ENCODE results near the gene ZNF836.
"Not testable (repeated sequence)": the region's sequence is repeated elsewhere in the genome, so short reads cannot be mapped to it uniquely, and the experiment has no call there.

ZNF836 gene

GRCh38 chr19:52171321-52172169 lies at the start of gene ZNF836:
Gene ZNF836 (minus strand): TSS chr19:52171621. CDS start chr19:52168072, 3,549 bp downstream.
- peak; percentile 15 for DNase-seq

- DNase-seq = no peak
Measured at GRCh38 chr19:52221031-52221430, 49.6 kb upstream of the ZNF836 start.

GRCh38 chr19:52219611-52220010 lies 48.2 kb upstream of the ZNF836 start:
- DNase-seq = no peak

- no peak for DNase-seq
Measured at GRCh38 chr19:52217576-52217975, 46.2 kb upstream of the ZNF836 start.

- no peak for DNase-seq
Measured at GRCh38 chr19:52216401-52216800, 45.0 kb upstream of the ZNF836 start.

DNA sequence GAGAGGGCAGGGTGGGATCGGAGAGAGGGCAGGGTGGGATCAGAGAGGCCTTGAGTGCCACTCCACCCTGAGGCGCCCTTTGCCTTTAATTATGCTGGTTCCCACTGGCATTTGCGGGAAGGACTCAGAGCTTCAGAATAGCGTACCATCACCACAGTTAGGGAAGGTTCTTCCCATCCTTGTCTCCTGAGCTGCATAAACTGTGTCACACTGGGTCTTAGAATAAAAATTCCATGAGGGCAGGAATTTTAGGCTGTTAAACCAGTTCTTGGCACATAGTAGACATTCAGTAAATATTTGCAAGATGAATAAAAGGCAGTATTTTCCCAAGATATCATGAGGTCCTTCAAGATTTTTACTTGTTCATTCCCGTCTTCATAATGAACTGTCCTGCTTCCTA lies 42.8 kb upstream of the ZNF836 start:
- DNase-seq = no peak

GRCh38 chr19:52212572-52213255 lies 41.3 kb upstream of the ZNF836 start:
- no peak for DNase-seq

DNA sequence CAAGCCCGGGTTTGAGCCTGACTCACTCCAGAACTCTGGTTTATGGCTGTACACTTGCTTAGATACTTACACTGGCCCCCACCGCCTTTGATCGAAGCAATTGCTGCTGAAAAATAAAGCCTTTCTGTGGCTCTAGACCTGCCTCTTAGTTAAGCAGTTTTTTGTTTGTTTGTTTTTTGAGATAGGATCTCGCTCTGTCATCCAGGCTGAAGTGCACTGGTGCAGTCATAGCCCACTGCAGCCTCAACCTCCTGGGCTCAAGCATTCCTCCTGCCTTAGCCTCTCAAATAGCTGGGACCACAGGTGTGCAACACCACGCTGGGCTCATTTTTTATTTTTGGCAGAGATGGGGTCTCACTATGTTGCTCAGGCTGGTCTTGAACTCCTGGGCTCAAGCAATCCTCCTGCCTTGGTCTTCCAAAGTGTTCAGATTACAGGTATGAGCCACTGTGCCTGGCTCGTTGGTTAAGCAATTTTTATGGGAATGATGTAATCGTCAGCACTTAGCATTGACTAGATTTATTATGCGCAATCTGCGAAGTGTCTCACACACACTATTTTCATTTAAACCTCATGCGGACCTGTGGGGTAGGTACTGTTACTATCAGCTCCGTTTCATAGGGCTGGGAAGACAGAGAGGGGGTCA lies 40.6 kb upstream of the ZNF836 start:
- DNase-seq = no peak

GRCh38 chr19:52211203-52211602 lies 39.8 kb upstream of the ZNF836 start:
- no peak for DNase-seq

- DNase-seq = no peak
Measured at GRCh38 chr19:52206481-52206880, 35.1 kb upstream of the ZNF836 start.

GRCh38 chr19:52200755-52201391 lies 29.5 kb upstream of the ZNF836 start:
- not testable (repeated sequence) for DNase-seq

DNA sequence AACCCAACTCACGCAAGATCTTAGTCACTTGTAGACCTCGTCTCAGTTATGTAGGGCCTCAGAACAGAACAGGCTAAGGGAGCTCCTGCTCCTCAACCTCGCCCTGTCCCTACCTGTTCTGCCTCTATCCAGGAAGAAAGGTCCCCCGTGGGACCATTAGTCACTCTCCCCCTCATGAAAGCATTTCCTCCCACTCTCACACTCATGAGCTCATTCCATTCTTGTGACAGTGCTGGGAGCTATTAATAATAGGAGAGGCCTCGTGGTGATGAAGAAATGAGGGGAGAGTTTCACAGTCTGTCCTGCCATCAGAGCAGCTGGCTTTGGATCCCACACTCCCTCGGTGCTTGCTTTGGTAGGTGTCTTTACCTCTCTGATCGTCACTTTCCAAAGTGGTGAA lies 28.6 kb upstream of the ZNF836 start:
- DNase-seq = no peak

- no peak for DNase-seq
Measured at GRCh38 chr19:52198678-52199077, 27.3 kb upstream of the ZNF836 start.

DNA sequence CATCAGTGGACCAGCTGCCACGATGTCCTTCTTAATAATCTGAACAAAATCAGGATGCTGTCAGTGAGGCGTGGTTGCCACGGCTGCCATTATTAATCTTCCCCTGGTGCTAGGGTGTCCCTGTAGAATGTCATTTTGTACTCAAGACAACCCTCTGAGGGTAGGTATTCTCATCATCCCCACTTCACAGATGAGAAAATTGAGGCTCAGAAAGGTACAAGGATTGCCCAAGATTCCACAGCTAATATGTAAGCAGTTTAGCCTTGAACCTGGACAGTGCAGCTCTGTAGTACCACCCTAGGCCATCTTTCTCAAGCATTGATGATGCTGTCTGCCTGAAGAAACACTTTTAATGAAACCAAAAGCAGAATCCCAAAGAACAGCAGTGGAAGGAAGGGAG lies 26.5 kb upstream of the ZNF836 start:
- no peak for DNase-seq

- no peak for DNase-seq
Measured at GRCh38 chr19:52196256-52196967, 25.0 kb upstream of the ZNF836 start.

DNA sequence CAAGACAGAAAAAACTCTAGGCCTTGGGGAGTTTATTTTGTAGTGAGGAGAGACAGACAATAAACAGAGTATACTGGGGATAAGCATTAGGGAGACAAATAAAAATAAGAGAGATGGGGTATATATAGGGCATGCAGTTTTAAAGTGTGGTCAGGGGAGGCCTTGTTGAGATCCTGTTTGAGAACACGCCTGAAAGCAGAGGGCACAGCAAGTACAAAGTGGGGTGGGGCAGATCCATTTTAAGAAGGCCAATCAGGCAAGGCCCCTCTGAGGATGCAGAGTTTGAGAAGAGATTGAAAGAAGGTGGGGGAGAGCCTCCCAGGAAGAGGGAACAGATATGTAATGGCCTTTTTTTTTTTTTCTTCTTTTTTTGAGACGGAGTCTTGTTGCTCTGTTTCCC lies 20.5 kb upstream of the ZNF836 start:
- DNase-seq = no peak

DNA sequence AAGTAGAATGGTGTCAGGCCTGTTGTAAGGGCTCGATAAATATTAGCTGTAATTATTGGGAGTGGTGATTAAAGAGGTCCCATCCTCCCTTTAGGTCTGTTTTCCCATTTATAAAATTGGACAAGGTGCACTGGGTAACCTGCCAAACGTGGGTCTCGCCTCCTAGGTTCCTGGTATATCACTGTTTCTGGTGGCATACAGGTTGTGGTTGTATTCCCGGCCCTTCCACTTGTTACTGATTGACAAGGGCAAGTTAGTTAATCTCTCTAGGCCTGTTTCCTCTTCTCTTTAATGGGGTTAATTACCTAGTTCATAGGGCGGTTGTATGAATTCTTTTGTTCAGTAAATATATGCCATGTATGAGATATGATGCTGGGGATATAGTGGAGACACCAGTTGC lies 20.0 kb upstream of the ZNF836 start:
- no peak for DNase-seq

DNA sequence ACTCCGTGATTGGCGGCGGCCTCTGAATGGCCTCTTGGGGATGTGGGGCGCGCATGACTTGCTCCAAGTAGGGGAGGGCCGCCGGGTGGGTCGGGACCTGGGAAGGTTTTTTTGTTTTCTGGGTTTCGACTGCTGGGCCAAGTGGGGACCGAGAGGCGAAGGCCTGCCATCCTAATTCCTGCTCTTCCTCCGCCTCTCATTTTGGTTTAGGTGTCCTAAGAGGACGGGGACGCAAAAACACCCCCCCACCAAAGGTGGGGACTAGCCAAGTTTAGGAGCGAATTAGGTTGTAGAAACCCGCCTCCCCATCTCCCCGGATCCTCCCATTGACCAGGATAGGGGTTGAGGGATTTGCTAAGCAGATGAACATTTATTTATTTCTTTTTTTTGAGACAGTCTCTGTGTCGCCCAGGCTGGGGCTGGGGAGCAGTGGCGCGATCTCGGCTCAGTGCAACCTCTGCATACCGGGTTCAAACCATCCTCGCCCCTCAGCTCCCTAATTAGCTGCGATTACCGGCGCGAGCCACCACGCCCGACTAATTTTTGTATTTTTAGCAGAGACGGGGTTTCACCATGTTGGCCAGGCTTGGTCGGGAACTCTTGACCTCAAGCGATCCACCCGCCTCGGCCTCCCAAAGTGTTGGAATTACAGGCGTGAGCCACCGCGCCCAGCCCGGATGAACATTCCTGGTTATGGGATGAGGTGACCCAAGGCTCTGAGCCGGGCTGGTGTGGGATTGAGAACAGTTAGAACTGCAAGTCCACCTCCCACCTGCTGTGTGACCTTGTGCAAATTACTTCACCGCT lies 19.3 kb upstream of the ZNF836 start:
- DNase-seq = peak; percentile 38

DNA sequence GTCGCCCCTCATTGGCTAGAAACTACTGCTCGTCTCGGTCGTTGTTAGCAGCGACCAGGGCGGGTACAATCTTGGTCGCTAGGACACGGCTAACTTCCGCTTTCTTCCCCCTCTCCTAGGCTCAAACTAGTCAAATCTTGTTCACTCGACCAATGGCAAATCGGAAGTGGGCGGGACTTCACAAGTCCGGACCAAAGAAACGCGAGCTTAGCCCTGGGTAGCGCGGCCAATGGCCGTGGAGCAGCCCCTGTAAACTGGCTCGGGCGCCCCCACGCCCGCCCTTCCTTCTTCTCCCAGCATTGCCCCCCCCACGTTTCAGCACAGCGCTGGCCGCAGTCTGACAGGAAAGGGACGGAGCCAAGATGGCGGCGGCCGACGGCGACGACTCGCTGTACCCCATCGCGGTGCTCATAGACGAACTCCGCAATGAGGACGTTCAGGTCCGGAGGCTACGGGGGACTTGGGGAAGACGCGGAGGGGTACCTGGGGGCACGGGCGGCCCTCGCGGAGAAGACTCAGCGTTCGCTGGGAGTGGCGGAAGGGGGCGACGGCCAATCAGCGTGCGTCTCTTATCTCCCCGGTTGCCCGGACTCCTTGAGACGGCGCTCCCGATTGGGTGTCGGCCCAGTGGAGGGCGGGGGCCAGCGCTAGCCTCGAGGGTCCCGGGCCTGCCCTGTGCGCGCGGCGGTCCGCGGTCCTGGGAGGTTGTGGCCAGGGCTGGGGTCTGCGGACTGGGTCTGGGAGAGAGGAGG lies 18.5 kb upstream of the ZNF836 start, which contains the start of gene PPP2R1A:
TSS of gene PPP2R1A (plus strand) at position 318 of the 752 bp plus-strand sequence. CDS start at position 363, 45 bp downstream.
- DNase-seq = peak; percentile 100

GRCh38 chr19:52188822-52189734 lies 17.7 kb upstream of the ZNF836 start:
- peak; percentile 88 for DNase-seq
